ENCODE measurements around the gene RASEF.
"Not testable (repeated sequence)": the region's sequence is repeated elsewhere in the genome, so short reads cannot be mapped to it uniquely, and the experiment has no call there.

The RASEF gene

GRCh38 chr9:82970359-82970758 lies 92.6 kb downstream of the RASEF start:
- no peak for DNase-seq (ENCODE audit: low spot score)

GRCh38 chr9:82969291-82969690 lies 93.7 kb downstream of the RASEF start:
- DNase-seq (ENCODE audit: low spot score): no peak

- no peak for DNase-seq (ENCODE audit: low spot score)
Observed at GRCh38 chr9:82968816-82969215, 94.1 kb downstream of the RASEF start.

- no peak for DNase-seq (ENCODE audit: low spot score)
Observed at GRCh38 chr9:82968388-82968787, 94.6 kb downstream of the RASEF start.

- DNase-seq (ENCODE audit: low spot score): peak; percentile 85
Observed at GRCh38 chr9:82961504-82962125, 101.3 kb downstream of the RASEF start.

- DNase-seq (ENCODE audit: low spot score): no peak
Observed at GRCh38 chr9:82957529-82958379, 105.2 kb downstream of the RASEF start.

- no peak for DNase-seq (ENCODE audit: low spot score)
Observed at GRCh38 chr9:82949203-82949602, 113.7 kb downstream of the RASEF start.

GRCh38 chr9:82940376-82940775 lies 122.6 kb downstream of the RASEF start:
- no peak for DNase-seq (ENCODE audit: low spot score)

- no peak for DNase-seq (ENCODE audit: low spot score)
Observed at GRCh38 chr9:82939451-82939850, 123.5 kb downstream of the RASEF start.

GRCh38 chr9:82938426-82939218 lies 124.3 kb downstream of the RASEF start:
- DNase-seq (ENCODE audit: low spot score): no peak

GRCh38 chr9:82936561-82936960 lies 126.4 kb downstream of the RASEF start:
- not testable (repeated sequence) for DNase-seq (ENCODE audit: low spot score)

- DNase-seq (ENCODE audit: low spot score): no peak
Observed at GRCh38 chr9:82934949-82935348, 128.0 kb downstream of the RASEF start.

- not testable (repeated sequence) for DNase-seq (ENCODE audit: low spot score)
Observed at GRCh38 chr9:82934025-82934424, 128.9 kb downstream of the RASEF start.

- no peak for DNase-seq (ENCODE audit: low spot score)
Observed at GRCh38 chr9:82930116-82930515, 132.8 kb downstream of the RASEF start.
